K562 (cell line): Measurements from ENCODE around the gene SLC34A3. TPM values are rescaled to one million over a fixed set of nuclear protein-coding genes. Genes with fewer than 3 reads are reported as not detected.

Source experiments
- polyA plus RNA-seq, 8 experiments: library from polyadenylated mRNA; depleted of rRNA in 4 of 8; stranded (reverse) in 5 of 8; unstranded in 3 of 8; fragments of >200 nt; fragmentation: Nextera tagmentation in 2 of 8; fragmentation: Illumina TruSeq in 1 of 8; extraction: Ambion mirVana in 2 of 8; extraction: Trizol in 1 of 8; gene quantifications; 2 replicates each; pipeline versions ENCODE4 v1.2.1 to v1.2.3, GENCODE V29; 2011 to 2014; ENCODE audit warnings: inconsistent platforms in 1 of 8, missing spikeins in 1 of 8
- total RNA-seq, 7 experiments: library from RNA; depleted of rRNA in 6 of 7; stranded (reverse); fragments of >200 nt in 6 of 7; fragmentation: Illumina TruSeq in 2 of 7; extraction: Trizol in 2 of 7; gene quantifications; 2 replicates each; pipeline versions ENCODE4 v1.2.1 to v1.2.3, GENCODE V29; 2011 to 2021; ENCODE audit warnings: low replicate concordance in 1 of 7

Gene SLC34A3
- total and polyA plus RNA-seq, 9 of the 15 experiments (the other 6 are each of a cell fraction or from before 2014, with no cell fraction given): not detected

Other genes with a start within 250 kb of the SLC34A3 start
Only the 7 nearest of the 31 such genes appear.
- gene NDOR1, start 25.2 kb upstream of the SLC34A3 start, total RNA-seq (2014; rRNA removed): 15.7 and 30.2 TPM in 2 replicates
- 1.9 and 2.7 TPM in 2 replicates for gene NDOR1, start 25.2 kb upstream of the SLC34A3 start, total RNA-seq (2014; rRNA removed; fragmentation: Illumina TruSeq; extraction: Trizol)
- gene NDOR1, start 25.2 kb upstream of the SLC34A3 start, total RNA-seq (2015; rRNA removed; fragmentation: Illumina TruSeq; extraction: Trizol): 11.0 and 11.3 TPM in 2 replicates
- gene NDOR1, start 25.2 kb upstream of the SLC34A3 start, total RNA-seq (2021): 32.6 and 36.9 TPM in 2 replicates
- 5.6 and 11.5 TPM in 2 replicates for gene NDOR1, start 25.2 kb upstream of the SLC34A3 start, polyA plus RNA-seq (2011; rRNA removed)
- 6.9 and 17.5 TPM in 2 replicates for gene NDOR1, start 25.2 kb upstream of the SLC34A3 start, polyA plus RNA-seq (2014; fragmentation: Illumina TruSeq; extraction: Trizol)
- gene NDOR1, start 25.2 kb upstream of the SLC34A3 start, polyA plus RNA-seq (2014; fragmentation: Nextera tagmentation; extraction: Ambion mirVana): under 1 TPM; 0.06 TPM
- 30.4 and 35.0 TPM in 2 replicates for gene NDOR1, start 25.2 kb upstream of the SLC34A3 start, polyA plus RNA-seq (2014; rRNA removed)
- gene RNF208, start 8.7 kb upstream of the SLC34A3 start, total RNA-seq (2014; rRNA removed): 0.50 and 0.90 TPM in 2 replicates
- gene RNF208, start 8.7 kb upstream of the SLC34A3 start, total RNA-seq (2014; rRNA removed; fragmentation: Illumina TruSeq; extraction: Trizol): not detected in 2 replicates
- gene RNF208, start 8.7 kb upstream of the SLC34A3 start, total RNA-seq (2015; rRNA removed; fragmentation: Illumina TruSeq; extraction: Trizol): 0.47 and 0.49 TPM in 2 replicates
- gene RNF208, start 8.7 kb upstream of the SLC34A3 start, total RNA-seq (2021): 6.6 and 6.9 TPM in 2 replicates
- 0.15 and 1.3 TPM in 2 replicates for gene RNF208, start 8.7 kb upstream of the SLC34A3 start, polyA plus RNA-seq (2011; rRNA removed)
- 0.62 and 2.4 TPM in 2 replicates for gene RNF208, start 8.7 kb upstream of the SLC34A3 start, polyA plus RNA-seq (2014; fragmentation: Illumina TruSeq; extraction: Trizol)
- under 1 TPM in 1 of 2 experiments, not detected in 1; 0.18 TPM for gene RNF208, start 8.7 kb upstream of the SLC34A3 start, polyA plus RNA-seq (2014; fragmentation: Nextera tagmentation; extraction: Ambion mirVana)
- gene RNF208, start 8.7 kb upstream of the SLC34A3 start, polyA plus RNA-seq (2014; rRNA removed): 3.1 and 5.1 TPM in 2 replicates
- gene CYSRT1, start 5.7 kb upstream of the SLC34A3 start, total RNA-seq (2014; rRNA removed): 0.41 and 0.73 TPM in 2 replicates
- not detected in 2 replicates for gene CYSRT1, start 5.7 kb upstream of the SLC34A3 start, total RNA-seq (2014; rRNA removed; fragmentation: Illumina TruSeq; extraction: Trizol)
- 0.22 and 0.60 TPM in 2 replicates for gene CYSRT1, start 5.7 kb upstream of the SLC34A3 start, total RNA-seq (2015; rRNA removed; fragmentation: Illumina TruSeq; extraction: Trizol)
- gene CYSRT1, start 5.7 kb upstream of the SLC34A3 start, total RNA-seq (2021): 0.22 and 0.60 TPM in 2 replicates
- 0.24 and 0.91 TPM in 2 replicates for gene CYSRT1, start 5.7 kb upstream of the SLC34A3 start, polyA plus RNA-seq (2011; rRNA removed)
- gene CYSRT1, start 5.7 kb upstream of the SLC34A3 start, polyA plus RNA-seq (2014; fragmentation: Illumina TruSeq; extraction: Trizol): 0.32 TPM in 1 of 2 replicates, not detected in the other
- gene CYSRT1, start 5.7 kb upstream of the SLC34A3 start, polyA plus RNA-seq (2014; fragmentation: Nextera tagmentation; extraction: Ambion mirVana): under 1 TPM in 1 of 2 experiments, not detected in 1; 0.04 TPM
- gene CYSRT1, start 5.7 kb upstream of the SLC34A3 start, polyA plus RNA-seq (2014; rRNA removed): 0.15 and 1.4 TPM in 2 replicates
- 0.16 TPM in 1 of 2 replicates, not detected in the other for gene RNF224, start 3.4 kb upstream of the SLC34A3 start, total RNA-seq (2014; rRNA removed)
- gene RNF224, start 3.4 kb upstream of the SLC34A3 start, total RNA-seq (2014; rRNA removed; fragmentation: Illumina TruSeq; extraction: Trizol): not detected in 2 replicates
- not detected in 2 replicates for gene RNF224, start 3.4 kb upstream of the SLC34A3 start, total RNA-seq (2015; rRNA removed; fragmentation: Illumina TruSeq; extraction: Trizol)
- not detected in 2 replicates for gene RNF224, start 3.4 kb upstream of the SLC34A3 start, total RNA-seq (2021)
- gene RNF224, start 3.4 kb upstream of the SLC34A3 start, polyA plus RNA-seq (2011; rRNA removed): 0.04 TPM in 1 of 2 replicates, not detected in the other
- gene RNF224, start 3.4 kb upstream of the SLC34A3 start, polyA plus RNA-seq (2014; fragmentation: Illumina TruSeq; extraction: Trizol): not detected in 2 replicates
- gene RNF224, start 3.4 kb upstream of the SLC34A3 start, polyA plus RNA-seq (2014; fragmentation: Nextera tagmentation; extraction: Ambion mirVana): not detected
- not detected in 2 replicates for gene RNF224, start 3.4 kb upstream of the SLC34A3 start, polyA plus RNA-seq (2014; rRNA removed)
- gene TUBB4B, start 10.4 kb downstream of the SLC34A3 start, total RNA-seq (2014; rRNA removed): 264 and 325 TPM in 2 replicates
- 86.3 and 117 TPM in 2 replicates for gene TUBB4B, start 10.4 kb downstream of the SLC34A3 start, total RNA-seq (2014; rRNA removed; fragmentation: Illumina TruSeq; extraction: Trizol)
- 287 and 291 TPM in 2 replicates for gene TUBB4B, start 10.4 kb downstream of the SLC34A3 start, total RNA-seq (2015; rRNA removed; fragmentation: Illumina TruSeq; extraction: Trizol)
- gene TUBB4B, start 10.4 kb downstream of the SLC34A3 start, total RNA-seq (2021): 425 and 437 TPM in 2 replicates
- 268 and 271 TPM in 2 replicates for gene TUBB4B, start 10.4 kb downstream of the SLC34A3 start, polyA plus RNA-seq (2011; rRNA removed)
- 393 and 490 TPM in 2 replicates for gene TUBB4B, start 10.4 kb downstream of the SLC34A3 start, polyA plus RNA-seq (2014; fragmentation: Illumina TruSeq; extraction: Trizol)
- gene TUBB4B, start 10.4 kb downstream of the SLC34A3 start, polyA plus RNA-seq (2014; fragmentation: Nextera tagmentation; extraction: Ambion mirVana): 10 to 100 TPM; 24.1 to 51.3 TPM
- 426 and 443 TPM in 2 replicates for gene TUBB4B, start 10.4 kb downstream of the SLC34A3 start, polyA plus RNA-seq (2014; rRNA removed)
- not detected in 2 replicates for gene STPG3, start 20.4 kb downstream of the SLC34A3 start, total RNA-seq (2014; rRNA removed)
- gene STPG3, start 20.4 kb downstream of the SLC34A3 start, total RNA-seq (2014; rRNA removed; fragmentation: Illumina TruSeq; extraction: Trizol): not detected in 2 replicates
- not detected in 2 replicates for gene STPG3, start 20.4 kb downstream of the SLC34A3 start, total RNA-seq (2015; rRNA removed; fragmentation: Illumina TruSeq; extraction: Trizol)
- not detected in 2 replicates for gene STPG3, start 20.4 kb downstream of the SLC34A3 start, total RNA-seq (2021)
- gene STPG3, start 20.4 kb downstream of the SLC34A3 start, polyA plus RNA-seq (2011; rRNA removed): not detected in 2 replicates
- gene STPG3, start 20.4 kb downstream of the SLC34A3 start, polyA plus RNA-seq (2014; fragmentation: Illumina TruSeq; extraction: Trizol): not detected in 2 replicates
- gene STPG3, start 20.4 kb downstream of the SLC34A3 start, polyA plus RNA-seq (2014; fragmentation: Nextera tagmentation; extraction: Ambion mirVana): not detected
- not detected in 2 replicates for gene STPG3, start 20.4 kb downstream of the SLC34A3 start, polyA plus RNA-seq (2014; rRNA removed)
- gene NELFB, start 24.4 kb downstream of the SLC34A3 start, total RNA-seq (2014; rRNA removed): 50.0 and 57.8 TPM in 2 replicates
- 13.8 and 17.6 TPM in 2 replicates for gene NELFB, start 24.4 kb downstream of the SLC34A3 start, total RNA-seq (2014; rRNA removed; fragmentation: Illumina TruSeq; extraction: Trizol)
- 29.7 and 30.5 TPM in 2 replicates for gene NELFB, start 24.4 kb downstream of the SLC34A3 start, total RNA-seq (2015; rRNA removed; fragmentation: Illumina TruSeq; extraction: Trizol)
- gene NELFB, start 24.4 kb downstream of the SLC34A3 start, total RNA-seq (2021): 81.2 and 84.0 TPM in 2 replicates
- gene NELFB, start 24.4 kb downstream of the SLC34A3 start, polyA plus RNA-seq (2011; rRNA removed): 38.3 and 49.6 TPM in 2 replicates
- 28.4 and 52.9 TPM in 2 replicates for gene NELFB, start 24.4 kb downstream of the SLC34A3 start, polyA plus RNA-seq (2014; fragmentation: Illumina TruSeq; extraction: Trizol)
- gene NELFB, start 24.4 kb downstream of the SLC34A3 start, polyA plus RNA-seq (2014; fragmentation: Nextera tagmentation; extraction: Ambion mirVana): under 1 TPM; 0.24 to 0.49 TPM
- gene NELFB, start 24.4 kb downstream of the SLC34A3 start, polyA plus RNA-seq (2014; rRNA removed): 56.2 and 57.1 TPM in 2 replicates